HG02943 (cell line): ENCODE data around the gene TPM3.

Experiments used
- ATAC-seq: cut with Tn5 transposase; IDR thresholded peaks from one replicate; pipeline ENCODE4 v1.9.1; 2021; ENCODE audit warnings: mild to moderate bottlenecking, low read depth, moderate library complexity; ENCODE audit not compliant: unreplicated experiment

The TPM3 gene

GRCh38 chr1:154115180-154115579 lies 76.7 kb downstream of the TPM3 start:
- no peak for ATAC-seq
